Esophagus muscularis mucosa (tissue), 4 donors: ENCODE measurements around the gene SH3RF3. TPM values are rescaled to one million over a fixed set of nuclear protein-coding genes. Genes with fewer than 3 reads are reported as not detected.

Source experiments
- DNase-seq: peaks from one replicate; pipeline ENCODE4 v3.0.0-alpha.2; 2017; ENCODE audit errors: extremely low spot score
- H3K27ac ChIP-seq, 4 donors: fragments of 200-600 bp; sonication (generic); replicated peaks in 1 of 4; 1 replicate in 3 of 4; 2 replicates in 1 of 4; pipeline ENCODE4 v1.5.1; 2016 to 2019; ENCODE audit warnings: mild to moderate bottlenecking in 1 of 4
- H3K27me3 ChIP-seq, 4 donors: fragments of 200-600 bp; sonication (generic); one replicate each; pipeline versions ENCODE4 v1.5.1 to v1.6.0; 2016 to 2019
- H3K36me3 ChIP-seq, 4 donors: fragments of 200-600 bp; sonication (generic); one replicate each; pipeline ENCODE4 v1.5.1; 2016 to 2019
- H3K4me1 ChIP-seq, 4 donors: fragments of 200-600 bp; sonication (generic); one replicate each; pipeline ENCODE4 v1.5.1; 2016 to 2019
- H3K4me3 ChIP-seq, 4 donors: fragments of 200-600 bp; sonication (generic); 1 replicate in 2 of 4; 2 replicates in 2 of 4; pipeline ENCODE4 v1.5.1; 2016 to 2019; ENCODE audit warnings: mild to moderate bottlenecking in 4 of 4, moderate library complexity in 1 of 4
- H3K9me3 ChIP-seq, 4 donors: fragments of 200-600 bp; sonication (generic); 1 replicate in 3 of 4; 2 replicates in 1 of 4; pipeline ENCODE4 v1.5.1; 2016 to 2019
- CTCF ChIP-seq, 3 experiments: fragments of 200-600 bp in 2 of 3; fragments of 450-650 bp in 1 of 3; sonication (generic) in 2 of 3; IDR thresholded peaks; one replicate each; pipeline ENCODE4 v1.5.1; 2017 to 2019; ENCODE audit warnings: antibody characterized with exemption in 3 of 3, mild to moderate bottlenecking in 2 of 3, moderate library complexity in 1 of 3
- EP300 ChIP-seq: sonication (generic); formaldehyde crosslinking; IDR thresholded peaks from one replicate; pipeline ENCODE4 v1.6.1; 2017; ENCODE audit warnings: antibody characterized with exemption
- POLR2A ChIP-seq: fragments of 450-650 bp; IDR thresholded peaks from one replicate; pipeline ENCODE4 v1.6.1; 2017; ENCODE audit warnings: antibody characterized with exemption, moderate library complexity, mild to moderate bottlenecking, low read depth
- POLR2AphosphoS5 ChIP-seq, 2 donors: sonication (generic); formaldehyde crosslinking; IDR thresholded peaks; one replicate each; pipeline ENCODE4 v1.6.1; 2017; ENCODE audit warnings: antibody characterized with exemption in 2 of 2
- WGBS: methylation state at CpG from one replicate; pipeline ENCODE4 v1.1.5; 2018; 5-methylcytosine and 5-hydroxymethylcytosine counted together
- intact Hi-C: fragments of 100-400 bp; cut with DNase I; formaldehyde crosslinking; loops from one replicate; pipeline ENCODE4 v1.15.1; 2023
- small RNA-seq, 3 donors: library from RNA; depleted of rRNA; stranded (forward); fragments of <200 nt; gene quantifications; one replicate each; pipeline ENCODE3, GENCODE V24; 2016
- total RNA-seq, 4 donors: library from RNA; depleted of rRNA; stranded (reverse); fragments of >200 nt; gene quantifications; one replicate each; pipeline versions ENCODE4 v1.1.0 to v1.2.1, GENCODE V29; 2016

SH3RF3 gene
- total RNA-seq, 4 donors from 2014 or later = 6.3 to 17.5 (median 11.3) TPM

DNA sequence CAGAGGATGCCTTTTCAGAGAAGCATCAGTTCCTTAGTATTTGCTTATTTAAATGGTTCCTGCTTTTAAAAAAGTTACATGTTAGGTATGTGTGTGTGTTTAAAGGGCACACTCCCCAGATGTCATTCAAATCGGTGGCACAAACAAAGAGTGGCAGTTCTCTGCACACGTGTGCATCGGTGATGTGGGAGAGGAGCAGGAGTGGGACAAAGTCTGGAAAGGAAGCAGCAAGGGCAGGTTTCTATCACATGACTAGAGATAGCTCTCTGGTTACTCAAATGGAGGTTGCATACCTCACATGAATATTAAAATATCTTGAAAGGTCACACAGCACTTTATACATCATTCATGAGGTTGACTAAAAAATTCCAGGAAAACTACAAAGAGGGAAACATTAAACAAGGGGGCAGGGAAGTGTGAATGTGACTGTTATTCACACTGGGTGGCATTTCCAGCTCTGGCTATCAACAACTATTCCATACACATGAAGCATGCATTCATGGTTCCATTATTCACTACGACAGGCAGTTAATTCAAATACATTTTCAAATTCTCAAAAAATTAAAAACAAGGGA, 420.1 kb downstream of the SH3RF3 start:
- 79% methylated on average over 4 of the region's 4 CpGs for WGBS
- Histone ChIP-seq H3K36me3 (peaks cover 0 to 43% (median 23%) of the 10 kb centered on the region in 4 donors), H3K27me3 (no peaks in the 10 kb centered on the region), H3K4me3 (no peak overlapping the region), H3K4me1 (peaks cover 0 to 15% (median 13%) of the 10 kb centered on the region in 4 donors), H3K27ac (no peak overlapping the region), H3K9me3 (no peaks in the 10 kb centered on the region)
- no peak for DNase-seq
- TF ChIP-seq POLR2A = no peak
- TF ChIP-seq CTCF (IDR thresholded peaks at IDR 0.05) = no peak
- TF ChIP-seq POLR2AphosphoS5 (IDR thresholded peaks at IDR 0.05) = no peak
- TF ChIP-seq EP300 = no peak
- intact Hi-C loops = loop anchor here (5.0 kb wide), 1 partner anchor 188 kb away; no protein-coding TSS in a partner anchor

Small RNA genes lying within 50 kb of the gene (small RNA-seq; reads per million reads assigned to genes)
- 0 reads per million in 3 donors for gene MIR4265
- gene MIR4266 = 0 reads per million in 3 donors
- 0 reads per million in 3 donors for gene RF00017
- 0 reads per million in 3 donors for gene SNRPGP9

Other genes starting within 250 kb of the SH3RF3 start
- not detected for gene EDAR, start 140.0 kb upstream of the SH3RF3 start, total RNA-seq